HG02981 (cell line): ENCODE results near the gene HGS.
"Not testable (repeated sequence)": the region's sequence is repeated elsewhere in the genome, so short reads cannot be mapped to it uniquely, and the experiment has no call there.

ENCODE experiments used
- ATAC-seq: cut with Tn5 transposase; IDR thresholded peaks from one replicate; pipeline ENCODE4 v1.9.1; 2021; ENCODE audit warnings: mild to moderate bottlenecking, moderate library complexity; ENCODE audit not compliant: unreplicated experiment

The HGS gene

DNA sequence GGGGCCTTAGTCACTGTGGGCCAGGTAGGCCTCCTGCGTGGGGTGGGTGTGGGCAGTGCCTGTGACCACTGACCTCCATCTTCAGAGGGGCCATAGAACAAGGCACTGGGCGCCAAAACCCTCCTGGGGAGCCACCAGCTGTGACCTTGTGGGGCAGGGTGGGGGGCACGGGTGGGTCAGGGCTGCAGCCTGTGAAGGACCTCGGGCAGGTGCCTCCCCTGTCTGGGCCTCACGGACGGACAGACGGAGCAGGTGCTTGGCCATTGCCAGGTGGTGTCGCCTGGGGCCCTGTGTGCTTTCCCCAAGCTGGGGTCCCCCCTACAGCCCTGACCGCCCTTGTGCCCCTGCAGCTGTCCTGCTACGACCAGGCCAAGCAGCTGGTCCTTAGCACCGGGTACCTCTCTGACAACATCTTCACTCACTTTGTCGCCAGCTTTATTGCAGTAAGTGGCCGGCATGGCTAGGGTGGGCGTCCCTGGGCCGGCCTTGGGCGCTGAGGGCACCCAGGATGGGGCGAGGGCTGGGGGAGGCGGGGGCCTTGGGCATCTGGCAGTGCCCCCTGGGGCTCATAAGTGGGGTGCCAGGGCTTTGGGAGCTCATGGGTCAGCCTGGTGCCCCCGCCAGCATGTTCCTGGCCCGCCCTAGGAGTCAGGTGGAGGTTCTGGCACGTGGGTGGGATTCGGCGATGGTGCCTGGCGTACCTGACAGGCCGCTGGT is 33.4 kb downstream of the HGS start:
- ATAC-seq: no peak

DNA sequence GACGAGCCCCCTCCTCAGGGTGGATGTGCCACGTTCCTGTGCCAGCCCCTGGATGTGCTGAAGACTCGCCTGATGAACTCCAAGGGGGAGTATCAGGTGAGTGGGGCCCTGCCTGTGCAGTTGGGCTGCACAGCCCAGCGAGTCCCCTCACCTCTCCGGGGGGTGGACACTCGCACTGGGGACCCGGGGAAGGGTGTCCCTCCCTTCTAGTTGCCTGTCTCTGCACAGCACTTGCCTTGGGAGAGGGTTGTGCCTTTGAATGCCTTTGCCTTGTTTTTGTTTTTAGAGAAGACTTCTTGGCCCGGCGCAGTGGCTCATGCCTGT is 33.9 kb downstream of the HGS start:
- no peak for ATAC-seq

- ATAC-seq: no peak
Measured at GRCh38 chr17:81719410-81720266, 35.8 kb downstream of the HGS start.

GRCh38 chr17:81720267-81721071 is 36.7 kb downstream of the HGS start:
- ATAC-seq: no peak

GRCh38 chr17:81722184-81723120 is 38.6 kb downstream of the HGS start:
- ATAC-seq: no peak

DNA sequence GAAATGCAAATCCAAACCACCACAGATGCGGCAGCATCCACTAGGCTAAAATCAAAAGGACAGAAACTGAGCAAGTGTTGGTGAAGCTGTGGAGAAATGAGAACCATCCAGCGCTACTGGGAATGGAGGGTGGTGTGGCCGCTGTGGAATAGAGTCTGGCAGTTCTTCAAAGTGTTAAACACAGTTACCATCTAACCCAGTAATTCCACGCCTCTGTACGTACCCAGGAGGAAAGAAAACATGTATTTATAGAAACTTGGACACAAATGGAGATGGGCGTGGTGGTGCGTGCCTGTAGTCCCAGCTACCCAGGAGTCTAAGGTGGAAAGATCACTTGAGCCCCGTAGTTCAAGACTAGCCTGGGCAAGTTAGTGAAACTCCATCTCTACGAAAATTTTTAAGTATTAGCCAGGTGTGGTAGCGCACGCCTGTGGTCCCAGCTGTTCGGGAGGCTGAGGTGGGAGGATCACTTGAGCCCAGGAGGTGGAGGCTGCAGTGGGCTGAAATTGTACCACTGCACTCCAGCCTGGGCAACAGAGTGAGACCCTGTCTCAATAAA is 39.9 kb downstream of the HGS start:
- no peak for ATAC-seq

DNA sequence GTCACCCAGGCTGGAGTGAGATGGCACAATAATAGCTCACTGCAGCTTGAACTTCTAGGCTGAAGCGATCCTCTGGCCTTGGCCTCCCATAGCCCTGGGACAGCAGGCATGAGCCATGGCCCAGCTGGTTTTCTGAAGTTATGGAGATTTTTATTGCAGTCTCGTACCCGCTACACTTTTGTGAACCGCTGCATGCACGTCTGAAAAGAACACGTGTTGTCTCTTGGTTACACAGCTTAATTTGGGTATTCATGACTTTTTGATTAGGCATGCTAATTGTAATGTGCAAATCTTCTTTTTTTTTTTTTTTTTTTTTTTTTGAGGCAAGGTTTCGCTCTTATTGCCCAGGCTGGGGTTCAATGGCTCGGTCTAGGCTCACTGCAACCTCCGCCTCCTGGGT is 41.6 kb downstream of the HGS start:
- ATAC-seq: no peak

DNA sequence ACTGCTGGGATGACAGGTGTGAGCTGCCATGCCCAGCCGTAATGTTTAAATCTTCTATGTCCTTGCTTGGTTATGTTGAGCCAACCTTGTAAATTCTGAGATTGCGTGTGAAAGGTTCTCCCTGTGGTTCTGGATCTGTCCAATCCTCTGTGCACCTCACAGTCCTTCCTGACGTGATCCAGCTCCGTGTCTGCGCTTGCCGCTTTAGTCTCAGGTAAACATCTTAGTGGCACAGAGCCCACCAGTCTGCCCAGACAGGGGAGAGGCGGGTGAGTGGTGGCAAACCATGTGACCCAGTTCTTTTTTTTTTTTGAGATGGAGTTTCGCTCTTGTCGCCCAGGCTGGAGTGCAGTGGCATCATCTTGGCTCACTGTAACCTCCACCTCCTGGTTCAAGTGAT is 42.2 kb downstream of the HGS start:
- no peak for ATAC-seq

DNA sequence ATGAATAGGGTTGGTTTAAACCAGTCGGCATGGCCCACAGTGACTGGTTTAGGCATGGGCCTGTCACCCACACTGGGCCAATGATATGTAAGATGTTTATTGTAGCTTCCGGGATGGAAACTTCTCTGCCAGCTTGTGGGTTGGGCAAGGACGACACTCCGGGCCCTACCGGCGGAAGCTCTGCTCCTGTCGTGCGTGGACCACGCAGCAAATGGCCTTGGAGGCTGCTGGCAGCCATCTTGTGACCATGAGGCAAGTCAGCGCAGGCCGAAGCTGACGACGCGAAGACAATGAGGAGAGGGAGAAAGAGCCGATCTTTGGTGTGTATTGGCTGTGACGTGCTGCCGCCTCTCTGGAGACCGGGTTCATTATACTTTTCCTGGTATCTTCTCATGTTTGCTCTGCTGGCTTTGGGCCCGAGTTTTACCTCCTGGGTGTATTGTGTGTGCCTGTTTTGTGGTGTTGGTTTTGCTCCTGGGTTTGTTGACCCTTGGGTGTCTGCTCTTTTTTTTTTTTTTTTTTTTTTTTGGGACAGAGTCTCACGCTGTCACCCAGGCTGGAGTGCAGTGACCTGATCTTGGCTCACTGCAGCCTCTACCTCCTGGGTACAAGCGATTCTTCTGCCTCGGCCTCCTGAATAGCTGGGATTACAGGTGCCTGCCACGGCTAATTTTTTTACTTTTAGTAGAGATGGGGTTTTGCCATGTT is 43.7 kb downstream of the HGS start:
- ATAC-seq: no peak

- no peak for ATAC-seq
Measured at GRCh38 chr17:81733507-81734404, 49.9 kb downstream of the HGS start.

GRCh38 chr17:81734405-81735263 is 50.8 kb downstream of the HGS start:
- ATAC-seq: no peak

- ATAC-seq: peak; percentile 54
Measured at GRCh38 chr17:81735264-81736102, 51.7 kb downstream of the HGS start.

GRCh38 chr17:81737947-81738800 is 54.4 kb downstream of the HGS start:
- ATAC-seq: no peak

DNA sequence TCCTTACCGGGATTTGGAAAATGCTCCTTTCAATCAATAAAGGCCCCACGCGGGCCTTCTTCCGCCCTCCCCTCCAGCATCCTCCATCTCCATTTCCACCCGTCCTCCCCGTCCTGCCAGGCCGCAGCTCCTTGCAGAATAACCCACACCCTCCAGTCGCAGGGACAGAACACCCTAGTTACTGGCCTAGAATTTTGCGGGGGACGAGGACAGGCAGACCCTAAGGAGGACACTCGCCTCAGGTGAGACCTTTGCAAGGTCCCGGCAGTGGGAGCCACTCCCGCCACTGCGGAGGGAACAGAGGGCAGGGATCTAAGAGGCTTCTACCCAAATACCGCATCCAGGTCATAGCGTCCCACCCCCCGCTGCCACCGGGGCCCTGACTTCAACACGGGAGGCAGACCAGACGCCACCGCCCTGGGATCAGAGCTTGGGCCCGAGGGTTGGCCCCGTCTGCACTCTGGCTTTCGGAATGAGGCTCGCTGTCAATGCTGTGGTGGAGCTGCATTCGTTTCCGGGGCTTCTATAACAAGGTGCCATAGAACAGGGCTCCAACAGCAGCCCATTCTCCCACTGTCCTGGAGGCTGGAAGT is 55.1 kb downstream of the HGS start:
- no peak for ATAC-seq

DNA sequence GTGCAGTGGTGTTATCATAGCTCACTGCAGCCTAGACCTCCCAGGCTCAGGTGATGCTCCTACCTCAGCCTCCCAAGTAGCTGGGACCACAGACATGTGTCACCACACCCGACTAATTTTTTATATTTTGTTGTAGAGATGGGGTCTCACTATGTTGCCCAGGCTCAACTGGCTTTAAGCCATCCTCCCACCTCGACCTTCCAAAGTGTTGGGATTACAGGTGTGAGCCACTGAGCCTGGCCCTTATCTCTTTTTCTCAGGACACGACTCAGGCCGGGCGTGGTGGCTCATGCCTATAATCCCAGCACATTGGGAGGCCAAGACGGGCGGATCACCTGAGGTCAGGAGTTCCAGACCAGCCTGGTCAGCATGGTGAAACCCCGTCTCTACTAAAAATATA is 55.8 kb downstream of the HGS start:
- ATAC-seq: not testable (repeated sequence)
